GM13977 (cell line): ENCODE data around the gene CUEDC1.
A peak's percentile ranks its signal among the peaks of the same experiment; 100 is the strongest.

ENCODE experiments used
- DNase-seq: peaks from one replicate; pipeline ENCODE4 v3.0.0; 2012; ENCODE audit warnings: low spot score
- CTCF ChIP-seq: IDR thresholded peaks from 2 replicates; pipeline ENCODE4 v1.5.1; 2012; ENCODE audit warnings: mild to moderate bottlenecking, control low read depth; ENCODE audit not compliant: insufficient read depth; ENCODE audit errors: extremely low read depth, missing control alignments
- in situ Hi-C: fragments of 300-500 bp; cut with MboI; formaldehyde crosslinking; loops from one replicate; pipeline ENCODE4 v1.12.0; 2022; ENCODE audit warnings: low sequenced_read_pairs, low pct_unique_long_range_greater_than_20kb, mixed read lengths, inconsistent platforms; ENCODE audit not compliant: unreplicated experiment

Gene CUEDC1

GRCh38 chr17:57986841-57987580, 31.8 kb upstream of the CUEDC1 start:
- TF ChIP-seq CTCF, result no peak
- DNase-seq, result peak; percentile 43
- in situ Hi-C loops, result no loop called here

- no peak for DNase-seq
- TF ChIP-seq CTCF, result no peak
- in situ Hi-C loops, result no loop called here
These were observed 30.4 kb upstream of the CUEDC1 start for GRCh38 chr17:57985675-57985974.

- TF ChIP-seq CTCF, result no peak
- in situ Hi-C loops, result no loop called here
- DNase-seq, result no peak
These were observed 29.9 kb upstream of the CUEDC1 start for GRCh38 chr17:57984936-57985674.

GRCh38 chr17:57984261-57984890, 29.2 kb upstream of the CUEDC1 start:
- no peak for TF ChIP-seq CTCF
- no peak for DNase-seq
- in situ Hi-C loops, result no loop called here

- DNase-seq, result no peak
- in situ Hi-C loops, result no loop called here
- no peak for TF ChIP-seq CTCF
These were observed 28.2 kb upstream of the CUEDC1 start for GRCh38 chr17:57983446-57983845.

GRCh38 chr17:57982452-57983170, 27.4 kb upstream of the CUEDC1 start:
- TF ChIP-seq CTCF, result no peak
- in situ Hi-C loops, result no loop called here
- DNase-seq, result no peak
